NCI-H526 (cell line): Measurements from ENCODE around the gene PDE7B.

Experiments
- DNase-seq, 2 experiments: peaks; one replicate each; lab custom pipeline; 2025; lab: John Stamatoyannopoulos, UW

PDE7B gene

DNA sequence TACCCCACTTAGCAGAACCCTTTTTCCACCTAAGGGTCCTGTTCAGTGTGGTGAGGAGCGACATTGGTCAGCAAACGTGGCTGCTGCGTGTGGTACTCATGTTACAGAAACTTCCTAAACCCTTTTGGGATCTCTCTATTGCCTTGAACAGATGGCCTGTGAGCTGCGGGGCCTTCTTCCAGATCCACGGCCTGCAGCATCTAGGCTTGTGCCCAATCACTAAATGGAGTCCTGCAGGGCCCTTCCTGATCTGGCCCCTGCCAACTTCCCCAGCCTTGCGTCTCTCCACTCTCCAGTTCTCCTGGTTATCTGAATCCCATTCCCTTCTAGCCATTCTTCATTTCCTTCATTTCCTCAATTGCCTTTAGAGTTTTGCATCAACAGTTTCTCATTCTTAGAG is 85.6 kb downstream of the PDE7B start:
- DNase-seq, result no peak

DNA sequence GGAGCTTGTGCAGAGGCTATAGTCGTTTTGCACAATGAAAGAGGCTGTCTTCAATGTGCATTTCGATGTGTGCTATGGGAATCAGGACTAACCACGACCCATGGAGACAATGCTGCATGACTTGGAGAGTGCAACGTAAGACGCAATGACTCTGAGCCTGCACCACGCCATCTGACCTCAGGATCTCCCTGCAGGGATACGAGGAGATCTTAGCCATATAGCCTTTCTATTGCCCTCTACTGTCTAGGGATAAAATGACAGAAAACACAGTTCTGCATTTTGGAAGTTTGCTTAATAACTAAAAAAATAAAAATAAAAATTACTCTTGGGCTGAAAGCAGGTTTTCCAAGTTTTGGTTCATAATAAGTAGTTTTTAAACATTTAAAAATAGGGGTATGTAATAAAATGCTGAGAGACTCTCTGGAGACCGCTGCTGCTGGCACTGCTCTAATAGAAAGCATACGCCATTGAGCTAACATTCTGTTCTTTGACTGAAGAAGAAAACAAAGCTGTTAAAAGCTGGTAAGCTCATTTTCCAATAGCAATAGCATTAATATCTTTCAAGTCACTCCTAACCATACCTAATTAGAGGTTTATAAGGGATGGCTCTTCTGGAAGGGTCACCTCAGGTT is 87.2 kb downstream of the PDE7B start:
- peak in 1 of 2 experiments; percentile 6 for DNase-seq

DNA sequence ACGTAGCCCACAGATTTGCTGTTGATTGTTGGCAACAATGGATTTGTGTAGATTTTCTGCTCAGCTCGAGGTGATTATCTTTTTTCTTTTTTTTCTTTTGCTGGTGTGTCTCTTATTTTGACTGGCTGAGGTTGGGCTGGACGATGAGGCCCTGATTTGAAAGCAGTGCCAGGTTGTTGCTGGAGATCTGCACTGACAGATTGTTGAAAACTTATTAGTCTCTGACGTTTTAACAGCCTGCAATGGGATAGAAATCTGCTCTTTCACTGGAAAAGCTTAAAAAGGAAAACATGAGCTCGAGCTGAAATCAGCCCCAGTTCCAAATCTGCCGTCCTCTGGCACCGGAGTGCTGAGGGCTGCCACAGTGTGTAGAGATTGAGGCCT is 87.7 kb downstream of the PDE7B start:
- no peak for DNase-seq

DNA sequence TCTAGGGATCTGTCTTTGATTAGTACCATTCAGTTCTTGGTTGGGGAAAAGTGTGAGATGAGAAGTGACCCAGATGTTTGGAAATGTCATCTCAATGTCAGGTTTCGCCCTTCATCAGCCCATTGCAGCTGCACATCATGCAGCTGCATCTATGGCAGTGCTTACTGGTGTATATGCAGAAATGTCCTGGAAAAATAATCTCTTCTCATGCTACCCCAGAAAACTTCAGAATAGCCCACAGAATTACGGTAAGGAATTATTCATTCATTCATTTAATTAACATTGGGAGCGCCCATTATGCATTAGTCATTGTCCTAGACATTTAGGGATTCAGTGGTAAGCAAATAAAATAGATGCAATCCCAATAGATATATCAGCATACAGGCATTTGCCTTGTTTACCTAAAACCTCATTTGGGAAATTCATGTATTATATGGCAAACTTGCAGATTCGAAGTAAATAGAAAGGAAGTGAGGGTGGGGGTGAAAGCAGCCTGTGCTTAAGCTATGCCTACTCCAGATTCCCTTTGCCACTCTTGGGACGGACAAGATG is 89.2 kb downstream of the PDE7B start:
- DNase-seq, result no peak

DNA sequence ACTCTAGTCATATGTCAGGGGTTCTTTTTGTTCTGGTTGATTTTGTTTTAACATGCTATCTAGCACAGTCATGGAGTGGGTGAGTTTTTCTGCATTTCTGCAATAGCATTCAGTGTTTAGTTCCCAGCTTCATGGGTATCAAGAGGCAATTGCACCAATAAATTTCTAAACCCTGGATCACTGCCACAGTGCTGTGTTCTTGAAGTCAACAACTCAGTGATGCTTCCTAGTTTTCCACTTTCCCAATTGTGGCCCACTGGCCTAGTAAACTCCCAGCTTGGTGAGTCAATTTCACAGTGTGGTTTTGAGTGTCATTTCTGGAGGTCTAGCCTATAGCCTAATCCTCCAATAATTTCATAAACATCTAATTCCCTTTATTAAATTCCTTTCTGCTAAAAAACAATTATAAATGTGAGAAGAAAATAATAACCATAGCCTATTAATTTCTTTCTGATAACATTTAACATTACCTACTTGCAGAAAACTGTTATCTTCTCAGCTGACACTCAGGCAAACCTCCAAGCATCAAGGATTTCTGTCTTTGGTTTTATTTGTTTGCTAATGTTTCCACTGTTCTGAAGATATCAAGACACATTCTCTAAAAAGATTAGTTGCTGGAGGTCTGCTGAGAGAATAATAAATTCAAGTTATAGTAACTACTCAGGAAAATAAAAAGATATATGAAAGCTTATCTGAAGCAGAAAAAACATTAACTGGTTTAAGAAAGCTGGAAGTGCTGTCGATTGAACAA is 89.9 kb downstream of the PDE7B start:
- no peak for DNase-seq

DNA sequence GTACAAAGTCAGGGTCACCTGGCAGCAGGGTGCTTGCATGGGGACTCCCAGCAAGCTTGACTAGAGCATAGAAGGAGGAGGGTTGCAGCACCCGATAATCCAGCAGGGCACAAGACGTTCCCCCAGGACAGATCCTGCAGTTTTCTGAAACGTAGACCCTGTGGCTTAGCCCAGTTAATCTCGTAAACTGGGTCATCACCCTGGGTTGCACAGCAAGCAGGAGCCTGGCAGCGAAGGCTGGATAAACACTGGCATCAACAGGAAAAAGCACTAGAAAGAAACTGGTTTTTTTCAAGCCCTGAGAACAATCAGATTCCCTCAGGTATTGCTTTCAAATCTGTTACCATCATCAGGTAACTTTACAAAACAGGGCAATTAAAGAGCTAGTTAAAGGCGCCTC is 92.6 kb downstream of the PDE7B start:
- no peak for DNase-seq

DNA sequence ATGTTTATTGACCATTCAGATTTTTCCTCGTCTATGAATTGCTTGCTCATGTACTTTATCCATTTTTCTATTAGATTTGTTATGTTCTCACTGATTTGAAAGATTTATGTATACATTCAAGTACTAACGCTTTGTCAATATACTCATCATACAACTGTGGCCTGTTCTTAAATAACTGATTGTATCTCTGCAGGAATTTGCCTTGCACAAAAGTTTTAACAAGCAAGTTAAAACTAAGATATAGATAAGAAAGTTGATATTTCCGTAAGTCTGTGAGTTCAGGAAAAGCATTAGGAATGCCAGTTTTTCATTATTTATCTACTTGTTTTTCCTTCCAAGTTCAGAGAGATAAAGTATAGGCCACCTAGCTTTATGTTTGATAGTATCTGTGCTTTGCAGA is 95.2 kb downstream of the PDE7B start:
- DNase-seq, result no peak

DNA sequence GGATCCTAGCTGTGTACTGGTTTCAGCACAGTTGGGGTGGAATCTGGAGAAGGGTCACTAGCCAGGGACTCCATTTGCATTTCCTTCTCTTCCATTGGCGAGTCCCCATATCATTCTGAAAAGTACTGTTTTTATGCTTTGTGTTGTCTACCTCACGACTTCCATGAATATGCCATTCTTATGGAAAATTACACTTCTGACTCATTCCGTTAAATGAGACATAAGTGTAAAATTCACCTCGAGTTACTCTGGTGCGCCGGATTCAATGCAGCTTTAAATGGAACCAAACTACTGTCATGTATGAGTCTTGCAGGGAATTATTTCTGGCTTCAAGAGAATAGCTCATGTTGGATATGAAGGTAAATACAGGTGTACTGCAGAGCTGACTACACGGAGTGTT is 99.2 kb downstream of the PDE7B start:
- no peak for DNase-seq

DNA sequence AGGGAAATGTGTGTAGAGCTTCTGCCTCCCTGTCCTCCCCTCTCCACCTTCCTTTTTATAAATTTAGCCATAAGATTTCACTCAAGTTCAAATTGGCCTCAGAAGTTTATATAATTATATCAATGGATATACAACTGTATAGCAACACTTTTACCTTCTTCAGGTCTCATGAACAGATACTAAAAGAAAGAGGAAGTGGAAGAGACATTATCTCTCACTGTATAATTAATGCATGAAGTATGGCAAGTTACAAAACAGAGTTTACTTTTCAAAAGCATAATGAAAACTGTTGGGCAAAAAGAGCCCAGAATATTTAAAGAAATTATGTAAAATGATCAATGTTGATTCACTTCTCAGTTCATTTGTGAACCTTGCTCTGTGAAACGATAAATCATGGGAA is 99.7 kb downstream of the PDE7B start:
- DNase-seq, result no peak

DNA sequence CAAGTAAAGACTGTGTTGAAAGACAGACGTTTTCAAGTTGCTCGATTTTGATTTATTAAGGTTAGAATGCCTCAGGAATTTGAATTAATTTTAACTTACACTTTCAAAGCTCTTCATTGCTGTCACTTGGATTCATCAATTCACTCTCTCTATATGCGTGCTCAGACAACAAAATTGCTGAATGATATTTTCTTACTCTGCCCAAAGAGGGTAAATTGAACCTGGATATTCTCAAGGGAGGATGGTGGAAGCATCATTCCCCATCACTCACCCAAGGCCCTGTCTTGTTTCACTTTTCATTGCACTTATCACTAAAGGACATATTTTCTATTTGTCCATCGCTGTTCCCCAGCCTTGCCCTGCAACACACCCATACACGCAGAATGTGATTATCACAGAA is 102.3 kb downstream of the PDE7B start:
- no peak for DNase-seq

DNA sequence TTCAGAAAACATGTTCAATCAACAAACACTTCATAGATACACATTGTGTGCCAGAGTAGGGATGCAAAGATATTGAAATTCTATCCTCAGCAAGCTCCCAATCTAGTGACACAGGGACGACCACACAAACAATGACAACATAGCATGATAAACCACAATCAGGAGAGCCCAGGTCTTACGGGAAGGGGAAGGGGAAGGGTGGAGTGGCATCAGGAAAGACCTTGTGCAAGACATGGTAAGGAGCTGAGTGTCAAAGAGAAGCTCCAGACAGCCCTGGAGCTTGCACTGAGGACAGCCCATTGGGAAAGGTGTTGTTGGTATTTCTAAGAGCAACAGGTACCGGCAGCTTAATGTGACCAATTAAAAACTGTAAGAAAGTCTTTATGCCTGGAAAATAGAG is 103.6 kb downstream of the PDE7B start:
- DNase-seq, result no peak

DNA sequence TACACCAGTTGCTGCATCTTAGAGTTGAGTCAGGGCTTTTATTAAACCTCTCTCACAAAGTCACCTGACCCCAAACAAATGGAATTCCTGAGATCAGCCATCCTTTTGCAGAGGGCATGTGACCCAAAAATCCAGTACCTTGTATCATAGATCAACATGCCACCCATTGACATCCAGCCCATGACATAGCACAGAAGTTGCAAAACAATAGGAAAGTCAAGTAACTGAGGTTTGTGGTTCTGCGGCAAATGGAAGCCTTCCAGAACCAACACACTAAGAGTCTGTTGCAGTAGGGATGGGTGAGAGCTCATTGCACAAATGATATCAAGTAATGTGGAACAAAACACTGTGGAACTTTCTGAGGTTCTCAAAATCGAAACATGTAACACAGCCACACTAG is 111.2 kb downstream of the PDE7B start:
- no peak for DNase-seq

DNA sequence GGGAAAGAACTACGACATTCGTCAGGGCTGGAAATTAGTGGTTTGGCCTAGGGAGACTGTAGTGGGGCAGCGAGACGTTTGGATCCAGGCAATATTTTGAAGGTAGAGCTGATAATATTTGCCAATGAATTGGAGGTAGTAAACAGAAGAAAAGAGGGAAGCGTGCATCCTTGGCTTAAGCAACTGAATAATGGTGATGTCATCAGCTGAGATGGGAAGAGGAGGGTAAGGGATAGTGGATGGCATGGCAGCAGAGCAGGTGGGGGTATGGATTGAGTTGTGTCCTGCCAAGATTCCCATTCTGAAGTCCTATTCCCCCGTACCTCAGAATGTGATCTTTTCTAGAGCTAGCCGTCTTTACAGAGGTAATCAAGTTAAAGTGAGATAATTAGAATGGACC is 119.2 kb downstream of the PDE7B start:
- DNase-seq, result no peak

DNA sequence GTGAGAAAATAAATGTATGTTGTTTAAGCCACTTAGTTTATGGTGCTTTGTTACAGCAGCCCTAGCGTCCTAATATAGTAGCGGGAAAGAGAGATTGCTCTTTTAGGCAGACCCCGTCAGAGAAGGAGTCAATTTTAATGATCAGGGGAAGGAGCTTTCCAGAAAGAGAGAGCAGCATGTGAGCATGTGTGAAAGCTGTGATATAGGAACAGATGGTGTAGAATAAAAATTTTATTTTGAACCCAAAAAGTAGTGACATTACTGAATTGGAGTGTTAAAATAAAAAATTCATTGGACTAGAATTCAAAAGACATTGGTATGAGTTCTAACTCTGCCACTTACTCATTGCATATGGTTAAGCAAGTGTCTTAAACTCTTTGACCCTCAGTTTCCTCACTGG is 119.8 kb downstream of the PDE7B start:
- DNase-seq, result no peak

DNA sequence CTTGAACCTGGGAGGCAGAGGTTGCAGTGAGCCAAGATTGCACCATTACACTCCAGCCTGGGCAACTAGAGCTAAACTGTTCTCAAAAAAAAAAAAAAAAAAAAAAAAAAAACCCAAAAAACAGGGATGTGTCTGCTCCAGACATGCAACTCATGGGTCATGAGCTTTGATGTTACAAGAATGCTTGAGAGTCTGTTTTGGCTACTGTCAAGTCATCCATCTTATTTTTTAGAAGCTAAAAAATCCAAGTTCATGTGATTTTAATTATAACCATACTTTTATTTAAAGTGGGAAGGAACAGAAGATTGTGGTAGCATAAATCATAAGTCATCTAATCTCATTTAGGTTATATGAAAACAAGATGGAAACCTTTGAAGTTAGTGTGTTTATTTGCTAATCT is 120.6 kb downstream of the PDE7B start:
- DNase-seq, result no peak

DNA sequence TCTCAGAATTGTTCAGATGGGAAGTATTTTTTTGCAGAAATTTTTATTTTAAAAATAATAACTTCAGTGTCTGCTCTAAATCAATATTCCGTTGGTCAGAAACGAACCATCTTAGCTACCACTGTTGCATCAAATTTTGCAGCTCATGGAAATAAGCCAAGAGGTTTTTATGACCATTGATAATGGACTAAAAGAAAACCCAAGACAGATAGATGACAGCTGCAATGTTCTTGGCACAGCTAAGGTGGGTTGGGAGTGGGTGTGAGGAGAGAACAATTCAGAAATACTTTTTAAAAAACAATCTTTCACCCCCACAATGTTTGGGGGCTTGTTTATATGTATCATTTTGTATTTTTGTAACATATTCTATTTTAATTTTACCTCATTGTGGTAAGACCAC is 121.1 kb downstream of the PDE7B start:
- no peak for DNase-seq

DNA sequence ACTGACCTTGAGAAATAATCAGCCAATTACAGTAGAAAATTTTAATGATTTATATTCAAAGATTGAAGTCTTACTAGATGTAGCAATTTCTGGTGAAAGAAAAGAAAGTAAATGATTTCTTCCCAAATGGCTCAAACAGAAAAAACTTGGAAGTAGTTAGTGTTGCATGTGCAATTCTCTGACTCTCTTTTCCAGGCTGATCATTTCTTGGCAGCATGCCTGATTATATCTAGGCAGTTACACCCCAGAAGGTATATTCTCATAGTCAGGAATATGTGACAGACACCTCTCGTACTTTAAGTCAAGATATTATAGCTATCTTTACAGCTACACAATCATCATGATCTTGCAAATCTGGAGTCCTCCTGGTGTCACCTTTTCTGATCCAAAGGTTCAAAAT is 122.9 kb downstream of the PDE7B start:
- DNase-seq, result no peak

DNA sequence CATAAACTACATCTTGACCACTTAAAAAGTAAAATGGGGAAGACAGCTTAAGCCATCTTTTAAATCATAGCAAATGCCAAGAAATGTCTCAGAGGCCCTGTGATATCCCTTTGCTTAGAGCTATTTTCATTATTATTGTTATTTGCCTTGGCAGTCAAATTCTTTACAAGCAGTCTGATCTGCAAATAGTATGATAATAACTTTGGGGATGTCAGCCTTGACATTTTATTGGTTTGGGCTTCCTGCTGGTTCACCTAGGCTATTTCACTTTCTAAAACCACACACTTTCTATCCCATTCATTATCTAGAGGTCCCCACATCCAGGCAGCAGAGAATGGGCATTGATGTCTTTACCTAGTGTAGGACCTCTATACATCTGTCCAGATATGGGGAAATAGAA is 125.1 kb downstream of the PDE7B start:
- no peak for DNase-seq

DNA sequence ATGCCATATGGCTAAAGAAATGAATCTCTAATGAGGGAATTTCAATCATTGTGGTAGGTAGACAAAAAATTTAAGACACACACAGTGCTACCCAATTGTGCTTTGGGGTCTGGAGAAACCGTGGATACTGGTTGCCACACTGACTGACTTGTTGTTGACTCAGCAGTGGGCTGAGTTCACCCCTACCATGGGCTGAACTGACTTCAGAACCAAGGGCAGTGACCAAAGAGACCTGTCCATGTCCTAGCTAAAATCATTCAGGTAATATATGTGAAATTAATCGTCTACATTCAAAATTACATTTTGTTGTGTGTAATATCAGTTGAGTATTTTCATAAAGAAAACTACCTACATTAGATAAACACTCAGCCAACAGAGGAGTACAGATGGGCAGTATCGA is 131.6 kb downstream of the PDE7B start:
- no peak for DNase-seq

DNA sequence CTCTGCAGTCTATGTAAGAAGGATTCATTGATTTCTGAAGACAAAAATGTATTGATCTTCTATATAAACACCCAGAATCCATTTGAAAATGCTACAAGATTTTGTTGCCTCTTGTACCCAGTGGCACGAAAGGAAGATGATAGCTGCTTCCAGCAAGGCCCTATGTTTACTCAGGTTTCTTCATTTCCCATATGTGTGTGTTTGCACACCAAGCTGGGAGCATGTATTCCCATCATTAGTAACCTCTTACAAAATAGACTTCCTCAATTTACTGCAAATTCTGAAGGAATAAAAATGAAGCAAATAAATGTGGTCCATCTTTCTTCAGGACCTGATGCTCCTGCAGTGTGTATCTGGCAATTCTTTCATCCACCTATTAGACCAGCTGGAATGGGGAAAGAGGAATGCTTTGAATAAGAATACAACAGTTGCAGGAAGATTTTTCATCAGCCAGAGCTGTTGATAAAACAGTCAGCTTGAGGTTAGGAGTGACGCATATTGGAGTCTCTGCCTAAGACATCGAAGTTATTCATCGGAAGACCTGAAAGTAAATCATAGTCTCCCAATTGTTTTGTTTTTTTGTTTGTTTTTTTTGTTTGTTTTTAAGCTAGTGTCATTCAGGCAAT is 132.3 kb downstream of the PDE7B start:
- DNase-seq, result no peak

DNA sequence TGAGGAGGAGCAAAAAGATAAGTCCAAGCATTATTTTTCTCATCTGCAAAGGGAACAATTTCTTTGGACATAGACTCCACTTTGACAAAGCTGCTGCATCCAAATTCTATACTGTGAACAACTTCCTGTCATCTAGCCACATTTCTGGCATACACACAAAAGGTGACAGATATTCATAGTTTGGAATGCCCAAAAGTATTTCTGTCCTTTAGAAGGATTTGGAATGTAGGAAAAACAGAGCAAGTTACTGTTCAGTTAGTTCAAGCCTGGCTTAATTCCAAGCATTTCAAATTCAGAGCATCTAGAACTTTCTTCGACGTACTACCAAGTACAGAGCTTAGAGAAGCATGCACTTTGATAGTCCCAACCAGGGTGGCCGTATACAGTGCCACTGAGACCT is 134.0 kb downstream of the PDE7B start:
- no peak for DNase-seq

DNA sequence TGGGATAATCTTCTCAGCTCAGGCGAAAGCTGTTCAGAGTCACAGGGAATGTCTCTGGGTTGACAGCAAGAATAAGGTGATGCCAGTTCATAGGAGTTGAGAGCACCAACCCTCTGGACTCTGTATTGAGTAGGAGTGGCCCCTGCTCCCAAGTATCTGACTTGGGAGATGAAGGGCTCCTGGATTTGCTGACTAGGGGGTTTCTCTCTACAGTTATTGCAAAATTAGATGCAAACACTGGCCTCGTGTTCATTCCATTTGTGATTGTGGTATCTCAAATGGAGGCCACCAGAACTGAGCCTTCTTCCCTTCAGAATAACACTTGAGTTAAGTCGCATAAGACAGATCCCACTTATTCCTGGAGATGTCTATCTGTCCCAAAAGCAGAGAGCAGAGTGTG is 135.7 kb downstream of the PDE7B start:
- DNase-seq, result no peak

DNA sequence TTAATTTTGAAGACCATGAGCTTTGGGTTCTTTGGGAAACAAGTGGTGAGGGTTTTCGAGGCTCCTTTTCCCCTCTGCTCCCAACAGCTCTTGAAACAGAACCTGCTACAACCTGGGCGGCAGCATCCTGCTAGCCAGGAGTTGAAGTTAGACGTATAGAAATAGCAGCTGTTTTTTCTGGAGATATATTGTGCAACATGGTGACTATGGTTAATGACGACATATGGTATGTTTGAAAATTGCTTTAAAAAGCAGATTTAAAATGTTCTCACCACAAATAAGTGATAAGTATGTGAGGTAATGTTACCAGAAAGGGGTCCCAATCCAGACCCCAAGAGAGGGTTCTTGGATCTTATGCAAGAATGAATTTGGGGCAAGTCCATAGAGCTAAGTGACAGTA is 138.9 kb downstream of the PDE7B start:
- no peak for DNase-seq
